Activated CD4-positive, alpha-beta T cell treated with anti-CD3 and anti-CD28 coated beads, Interleukin-2, amount 50 U/mL, for 24 hours (primary cell): Measurements from ENCODE around the gene MYO5A.
"Not testable (repeated sequence)": the region's sequence is repeated elsewhere in the genome, so short reads cannot be mapped to it uniquely, and the experiment has no call there.

Experiments
- DNase-seq, 2 donors: peaks; one replicate each; pipeline ENCODE4 v3.0.0-alpha.2; 2020; ENCODE audit warnings: low read depth in 1 of 2, low spot score in 1 of 2

MYO5A gene

DNA sequence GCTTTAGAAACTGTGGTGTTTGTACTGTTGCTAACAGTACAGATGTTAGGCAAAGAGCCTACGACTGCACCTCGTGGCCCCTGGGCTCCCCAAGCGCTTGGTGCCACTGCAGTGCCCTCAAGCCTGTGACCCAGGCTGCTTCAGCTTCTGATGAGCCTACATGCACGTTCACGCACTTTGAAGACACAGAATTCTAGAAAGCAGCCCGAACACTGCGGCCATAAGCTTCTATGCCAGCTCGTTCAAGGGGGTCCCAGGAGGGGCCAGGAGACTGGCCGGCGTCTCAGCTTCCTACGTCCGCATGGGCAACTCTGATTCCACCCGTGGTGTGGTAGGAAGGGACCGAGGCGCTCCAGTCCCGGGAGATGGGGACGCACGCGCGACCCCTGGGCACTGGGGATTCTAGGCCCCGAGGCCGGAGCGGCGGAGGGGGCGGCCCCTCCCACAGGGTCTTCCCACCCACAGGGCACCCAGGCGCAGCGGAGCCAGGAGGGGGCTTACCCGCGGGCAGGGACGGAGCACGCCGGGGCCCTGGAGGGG lies 233.7 kb downstream of the MYO5A start:
- no peak for DNase-seq

DNA sequence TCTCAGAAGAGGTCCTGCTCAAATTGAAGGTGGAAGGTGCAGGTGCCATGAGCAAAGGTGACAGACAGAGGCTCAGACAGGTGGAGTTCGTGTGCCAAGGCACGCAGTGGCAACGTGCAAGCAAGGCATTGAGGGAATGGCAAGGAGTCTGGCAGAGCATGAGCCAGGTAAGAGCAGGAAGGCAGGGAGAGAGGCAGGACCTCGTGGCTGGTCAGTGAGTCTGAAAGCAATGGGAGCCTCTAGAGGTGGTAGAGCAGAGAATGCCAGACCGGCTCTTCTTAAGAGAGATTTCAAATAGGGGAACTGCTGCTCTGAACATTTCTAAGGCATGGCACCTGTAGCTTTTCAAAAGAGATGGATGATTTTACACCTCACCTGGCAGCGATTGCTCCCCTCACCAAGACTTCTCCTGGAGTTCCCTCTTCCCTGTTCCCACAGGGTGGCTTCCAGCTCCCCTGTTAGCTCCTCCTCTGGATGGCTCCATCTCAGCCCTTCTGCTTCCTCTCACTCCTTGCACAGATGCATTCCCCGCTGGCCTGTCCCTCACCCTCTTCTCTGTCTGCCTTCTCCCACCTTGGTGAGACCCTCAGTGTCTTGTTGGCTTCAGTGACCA lies 235.8 kb downstream of the MYO5A start:
- DNase-seq, result no peak

DNA sequence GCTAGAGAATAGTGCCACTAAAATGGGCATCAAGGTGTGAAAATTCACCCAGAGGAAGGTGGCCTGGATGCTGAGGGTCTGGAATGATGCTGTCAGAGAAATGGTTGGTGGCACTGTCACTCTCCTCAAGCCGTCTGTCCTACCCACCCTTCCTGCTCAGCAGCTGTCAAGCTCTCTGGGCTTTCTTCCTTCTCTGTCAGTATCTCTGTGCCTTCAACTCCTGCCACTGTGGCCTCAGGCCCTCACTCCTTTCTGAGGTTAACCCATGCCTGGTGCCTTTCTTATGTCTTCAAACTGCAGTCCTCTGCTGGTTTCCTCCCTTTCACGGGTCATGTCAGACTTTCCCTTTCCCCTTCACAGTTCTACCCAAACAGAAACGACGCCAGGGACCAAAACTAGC lies 237.5 kb downstream of the MYO5A start:
- no peak for DNase-seq

DNA sequence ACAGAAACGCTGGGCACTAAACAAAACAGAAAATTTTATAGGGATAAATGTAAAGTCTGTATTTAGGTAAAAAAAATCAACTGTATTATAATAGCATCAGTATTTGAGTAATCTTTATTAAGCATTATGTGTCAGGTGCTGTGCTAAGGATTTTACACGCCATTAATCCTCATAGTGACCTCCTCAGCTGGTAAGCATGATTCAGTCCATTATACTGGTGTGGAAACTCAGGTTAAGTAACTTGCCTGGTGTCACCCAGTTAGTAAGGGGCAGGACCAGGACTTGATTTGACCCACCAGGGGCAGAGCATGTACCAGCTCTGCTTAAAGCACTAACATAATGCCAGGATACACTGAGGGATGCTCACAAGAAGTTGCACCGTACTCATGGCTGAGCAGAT lies 237.9 kb downstream of the MYO5A start:
- no peak for DNase-seq

DNA sequence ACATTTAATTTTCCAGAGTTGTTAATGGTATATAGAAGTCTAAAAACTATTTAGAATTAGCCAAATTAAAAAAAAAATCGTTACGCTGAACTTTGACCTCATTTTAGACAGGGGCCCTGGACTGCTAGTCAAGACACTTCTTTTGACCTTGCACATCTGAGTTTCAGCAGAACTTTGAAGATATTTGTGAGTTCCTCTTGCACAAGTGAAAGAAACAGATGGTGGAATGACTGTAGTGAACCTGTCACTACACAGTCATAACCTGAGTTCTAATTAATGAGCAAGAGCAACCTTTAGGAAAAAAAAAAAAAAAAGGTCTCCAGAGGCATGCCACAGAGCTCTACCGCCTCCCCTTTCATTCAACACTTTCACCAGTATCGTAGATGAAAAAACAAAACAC lies 238.4 kb downstream of the MYO5A start:
- DNase-seq, result no peak

DNA sequence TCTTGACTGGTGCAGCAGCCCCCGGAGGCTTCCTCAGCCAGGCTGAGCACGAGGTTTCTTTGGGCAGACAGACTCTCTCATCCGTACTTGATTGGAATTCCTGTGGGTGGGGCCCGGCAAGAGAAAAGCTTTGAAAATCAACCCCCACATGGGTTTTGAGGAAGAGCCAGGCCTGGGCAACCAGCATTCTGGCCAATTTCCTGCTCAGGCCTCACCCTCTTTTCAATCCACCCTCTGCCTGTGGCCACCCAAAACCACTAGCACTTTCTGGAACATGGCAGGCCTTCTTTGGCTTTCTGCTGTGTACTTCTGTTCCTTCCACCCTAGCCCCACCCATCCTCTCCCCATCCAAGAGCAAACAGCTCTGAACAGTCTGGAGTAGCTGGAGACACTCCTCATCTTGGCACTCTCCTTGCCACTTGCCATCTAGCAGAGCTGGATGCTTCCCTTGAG lies 239.0 kb downstream of the MYO5A start:
- DNase-seq, result no peak

DNA sequence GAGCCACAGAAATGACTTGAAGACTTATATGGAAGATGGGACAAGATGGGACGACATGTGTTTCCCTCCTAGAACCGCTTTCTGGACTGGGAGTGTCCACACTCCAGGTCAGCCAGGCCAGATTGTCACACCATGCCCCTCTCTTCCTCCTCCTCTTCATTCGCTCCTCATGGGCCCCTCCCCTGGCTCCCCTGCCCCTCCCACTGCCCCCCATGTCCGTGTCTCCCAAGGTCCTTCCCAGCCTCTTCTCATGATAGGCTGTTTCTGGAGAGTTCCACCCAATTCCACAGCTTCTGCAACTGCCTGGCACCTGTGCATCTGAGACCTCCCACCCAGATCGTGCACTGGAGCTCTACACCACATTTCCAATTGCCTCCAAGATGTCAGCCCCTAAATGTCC lies 239.7 kb downstream of the MYO5A start:
- DNase-seq, result no peak

DNA sequence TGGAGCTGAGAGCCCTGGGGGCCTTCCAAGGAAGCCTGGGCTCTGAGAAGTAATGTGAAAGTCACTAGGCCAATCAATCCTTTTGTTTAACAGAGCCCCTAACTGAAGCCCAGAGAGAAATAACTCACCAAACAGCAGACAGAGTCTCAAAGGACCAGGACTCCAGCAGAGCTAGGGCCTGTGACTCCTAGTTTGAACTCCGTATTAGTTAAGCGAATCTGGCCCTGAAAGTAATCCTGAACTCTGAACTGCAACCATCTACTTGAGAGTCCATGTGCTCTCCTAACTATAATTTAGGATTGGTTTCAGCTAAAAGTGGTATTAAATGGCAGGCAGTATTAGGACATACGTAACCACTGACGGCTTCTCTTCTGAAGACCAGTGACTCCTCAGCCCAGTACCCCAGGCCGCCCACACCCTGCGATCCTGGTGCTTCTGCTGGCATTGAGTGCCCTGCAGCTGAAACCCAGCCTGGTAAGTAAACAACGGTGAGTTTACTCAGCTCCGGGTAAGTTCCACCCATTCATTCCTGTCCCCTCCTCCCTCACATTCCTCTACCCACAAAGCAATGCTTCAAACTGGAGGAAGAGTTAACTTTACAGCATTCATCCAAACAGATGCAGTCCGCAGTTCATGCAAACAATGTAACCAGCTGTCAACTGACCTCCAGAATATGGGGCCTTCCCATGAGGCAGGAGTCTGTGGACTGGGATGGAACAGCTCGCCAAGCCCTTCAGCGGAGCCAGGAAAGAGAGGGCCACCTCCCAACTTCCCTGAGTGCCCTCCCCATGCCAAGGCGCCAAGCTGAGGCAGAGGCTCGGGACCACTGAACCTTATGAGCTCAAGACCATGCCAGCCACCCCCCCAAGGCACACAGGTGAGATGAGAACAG lies 240.4 kb downstream of the MYO5A start:
- DNase-seq, result no peak

DNA sequence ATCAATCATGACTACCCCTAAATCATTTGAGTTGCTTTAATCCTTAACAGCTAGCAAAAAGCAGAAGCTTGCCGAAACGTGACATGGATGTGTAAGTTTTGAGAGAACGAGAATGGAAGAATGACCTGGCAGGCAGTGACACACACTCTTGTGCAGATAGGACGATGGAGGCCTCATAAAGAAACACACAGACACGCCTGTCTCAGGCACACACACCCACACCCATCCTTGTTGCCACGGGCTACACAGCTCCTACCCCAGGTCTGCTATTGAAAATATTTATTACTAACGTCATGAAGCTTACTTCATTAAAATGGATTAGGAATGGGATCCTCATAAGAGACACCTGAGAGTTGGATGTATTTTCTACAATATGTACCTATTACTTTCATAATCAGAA lies 241.6 kb downstream of the MYO5A start:
- DNase-seq, result no peak

DNA sequence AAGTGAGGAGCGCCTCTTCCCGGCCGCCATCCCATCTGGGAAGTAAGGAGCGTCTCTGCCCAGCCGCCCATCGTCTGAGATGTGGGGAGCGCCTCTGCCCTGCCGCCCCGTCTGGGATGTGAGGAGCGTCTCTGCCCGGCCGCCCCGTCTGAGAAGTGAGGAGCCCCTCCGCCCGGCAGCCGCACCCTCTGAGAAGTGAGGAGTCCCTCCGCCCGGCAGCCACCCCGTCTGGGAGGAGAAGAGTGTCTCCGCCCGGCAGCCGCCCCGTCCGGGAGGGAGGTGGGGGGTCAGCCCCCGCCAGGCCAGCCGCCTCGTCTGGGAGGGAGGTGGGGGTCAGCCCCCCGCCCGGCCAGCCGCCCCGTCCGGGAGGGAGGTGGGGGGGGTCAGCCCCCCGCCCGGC lies 242.7 kb downstream of the MYO5A start:
- not testable (repeated sequence) for DNase-seq

DNA sequence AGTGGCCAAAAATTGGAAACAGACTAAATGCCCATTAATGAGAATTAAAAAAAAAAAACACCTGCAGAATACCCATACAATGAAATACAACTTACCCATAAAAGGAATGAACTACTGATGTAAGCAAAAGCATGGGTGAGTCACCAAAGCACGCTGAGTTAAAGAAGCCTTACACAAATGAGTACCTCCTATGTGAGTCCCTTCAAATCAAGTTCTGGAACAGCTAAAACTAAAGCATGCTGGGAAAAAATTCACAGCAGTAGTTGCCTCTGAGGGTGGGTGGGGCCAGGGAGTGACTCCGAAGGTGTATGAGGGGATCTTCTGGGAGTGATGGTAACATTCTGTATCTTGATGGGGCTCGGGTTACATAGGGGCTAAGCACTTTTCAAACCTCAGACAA lies 244.5 kb downstream of the MYO5A start:
- no peak for DNase-seq

DNA sequence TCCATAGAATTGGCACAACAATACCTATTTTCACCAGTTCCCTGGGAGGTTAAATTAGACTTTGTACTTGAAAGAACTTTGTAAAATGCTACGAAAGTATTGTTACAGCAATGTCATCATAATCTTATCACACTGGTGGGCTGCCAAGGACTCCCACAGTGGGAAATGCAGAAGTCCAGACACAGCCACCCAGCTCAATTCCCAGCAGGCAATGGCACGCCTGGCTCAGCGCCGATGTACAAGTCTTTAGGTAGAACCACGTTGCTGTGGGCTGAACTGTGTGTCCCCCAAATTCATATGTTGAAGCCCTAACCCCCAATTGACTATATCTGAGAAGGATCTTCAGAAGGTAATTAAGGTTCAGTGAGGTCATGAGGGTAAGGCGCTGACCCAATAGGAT lies 245.4 kb downstream of the MYO5A start:
- DNase-seq, result no peak

DNA sequence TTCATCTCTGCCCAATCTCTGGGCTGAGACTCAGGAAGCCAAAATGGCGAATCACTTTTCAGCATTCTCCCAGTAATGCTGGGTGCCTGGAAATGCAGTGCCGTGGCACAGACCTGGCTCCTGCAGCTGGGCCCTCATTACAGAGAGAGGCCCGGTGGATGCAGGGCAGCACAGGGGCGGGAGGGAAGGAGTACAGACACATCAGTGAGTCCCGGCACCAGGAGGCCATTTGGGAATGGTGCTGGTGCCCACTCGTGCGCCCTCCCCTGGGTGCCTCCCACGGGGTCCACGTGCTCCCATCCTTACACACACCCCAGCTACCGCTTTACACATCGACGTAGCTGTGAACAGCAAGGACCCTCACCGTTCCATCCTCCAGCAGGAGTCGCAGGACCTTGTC lies 246.3 kb downstream of the MYO5A start:
- no peak for DNase-seq

DNA sequence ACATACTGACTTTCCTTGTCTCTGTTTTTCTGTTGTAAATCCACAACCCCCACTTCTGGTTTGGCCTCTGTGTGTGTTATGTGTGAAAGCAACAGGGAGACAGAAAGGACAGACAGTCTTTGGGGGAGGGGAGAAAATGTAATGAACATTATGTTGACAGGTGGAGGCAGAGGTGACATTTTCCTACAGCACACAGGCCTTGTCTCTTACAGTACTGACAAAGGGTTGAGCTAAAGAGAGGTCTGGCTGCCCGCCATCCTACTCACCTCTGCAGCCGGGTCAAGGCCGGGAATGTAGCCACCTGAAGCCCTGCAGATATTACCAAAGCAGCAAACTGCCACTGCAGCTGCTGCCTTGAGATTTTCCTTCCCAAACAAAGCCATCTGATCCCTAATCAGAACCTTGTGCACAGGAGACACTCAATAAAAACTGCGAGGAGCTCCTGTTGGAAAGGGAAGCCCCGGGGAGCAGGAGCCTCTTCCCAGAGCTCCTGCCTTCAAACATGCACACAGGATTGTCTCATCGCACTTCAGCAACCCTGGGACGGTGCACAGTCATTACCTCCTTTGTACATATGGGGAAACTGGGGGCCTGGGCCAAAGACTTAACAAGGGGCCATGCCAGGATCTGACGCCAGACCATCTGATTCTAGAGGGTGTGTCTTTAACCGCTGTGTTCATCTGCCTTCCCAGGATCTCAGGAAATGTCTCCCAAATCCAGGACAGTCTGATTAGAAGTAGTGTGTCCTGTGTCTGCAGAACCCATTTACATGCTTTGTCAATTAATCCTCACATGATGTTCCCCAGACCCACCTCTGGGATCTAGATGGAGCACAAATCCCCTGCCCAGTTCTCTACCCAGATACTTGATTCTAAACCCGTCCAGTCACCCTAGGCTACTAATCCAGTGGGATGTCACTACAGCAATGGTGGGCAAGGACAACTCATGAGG lies 247.3 kb downstream of the MYO5A start:
- DNase-seq, result no peak

DNA sequence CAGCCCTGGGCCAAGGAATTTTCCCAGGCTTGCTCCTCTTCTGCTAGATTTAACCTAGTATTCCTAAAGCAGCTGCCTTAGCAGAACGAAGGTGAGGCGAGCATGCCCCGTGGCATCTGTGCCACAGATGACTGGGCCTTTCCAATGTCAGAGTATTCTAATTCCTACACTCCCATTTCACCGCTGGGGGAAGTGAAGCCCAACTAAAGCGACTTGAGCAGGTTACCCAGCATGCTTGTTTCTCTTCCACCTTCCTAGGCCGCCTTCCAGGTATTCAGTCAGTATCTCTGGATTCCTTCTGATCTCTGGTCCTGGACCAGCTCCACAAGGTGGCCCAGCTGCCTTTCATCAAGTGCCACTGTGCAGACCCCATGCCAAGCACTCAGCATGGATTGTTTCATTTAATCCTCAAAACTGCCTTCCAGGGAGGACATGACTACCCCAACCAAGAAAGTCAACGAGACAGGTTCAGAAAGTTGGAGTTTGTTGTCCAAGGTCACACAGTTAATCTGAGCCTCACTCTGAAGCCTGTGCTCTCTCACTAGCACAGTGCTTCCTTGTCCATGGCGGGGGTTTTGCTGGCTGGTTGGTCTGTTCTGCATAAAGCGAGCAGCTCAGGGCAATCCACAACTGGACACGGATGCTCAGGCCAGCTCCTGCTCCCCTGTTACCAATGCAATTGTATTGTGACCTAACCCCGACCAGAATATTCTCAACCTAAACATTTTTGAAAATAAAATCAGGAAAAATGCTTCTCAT lies 248.2 kb downstream of the MYO5A start:
- DNase-seq, result no peak

DNA sequence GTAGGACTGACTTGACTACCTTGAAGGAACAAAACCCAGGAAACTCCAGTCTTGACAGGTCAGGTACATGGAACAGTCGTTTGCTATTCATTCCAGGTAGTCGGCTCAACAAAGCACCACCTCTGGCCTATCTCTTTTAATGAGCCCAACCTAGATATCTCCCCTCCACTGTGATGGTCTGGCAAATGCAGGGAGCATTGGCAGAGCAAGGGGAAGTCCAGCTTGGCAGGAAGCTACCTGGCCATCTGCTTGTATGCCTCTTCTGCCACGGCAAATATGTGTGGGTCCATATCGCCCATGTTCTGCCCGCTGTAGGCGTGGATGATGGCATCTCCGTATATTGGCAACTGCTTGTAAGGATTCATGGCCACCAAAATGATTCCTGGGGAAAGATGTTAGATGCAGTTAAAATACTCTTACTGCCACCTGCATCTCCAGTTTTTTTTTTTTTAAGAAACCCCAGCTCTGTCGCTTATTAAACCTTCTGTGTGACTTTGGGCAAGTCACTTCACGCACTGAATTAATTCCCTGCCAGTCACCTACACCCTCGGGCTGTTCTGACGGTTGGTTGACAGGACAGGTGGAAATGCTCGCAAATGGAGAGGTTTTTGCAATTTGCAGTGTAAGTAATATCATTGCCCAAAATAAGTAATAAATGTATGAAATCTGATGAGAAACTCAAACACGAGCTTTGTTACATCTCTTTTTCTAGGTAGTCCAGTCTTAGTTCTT lies 249.9 kb downstream of the MYO5A start:
- DNase-seq, result no peak

DNA sequence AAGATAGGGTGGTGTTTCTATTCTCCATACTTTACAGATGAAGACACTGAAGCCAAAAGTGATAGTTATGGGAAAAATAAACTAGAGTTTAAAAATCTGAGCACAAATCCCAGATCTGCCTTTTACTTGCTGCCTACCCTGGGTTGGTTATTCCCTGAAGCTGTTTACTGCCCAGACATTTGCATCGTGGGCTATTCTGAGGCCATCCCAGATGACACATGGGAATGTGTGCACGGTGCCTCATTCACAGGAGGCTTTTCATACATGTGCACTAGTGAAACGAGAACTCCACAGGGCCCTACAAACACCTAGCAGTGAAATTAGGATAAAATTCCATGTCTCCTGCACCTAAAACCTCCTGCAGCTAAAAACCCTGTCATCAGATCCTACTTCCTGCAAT lies 250.5 kb downstream of the MYO5A start:
- DNase-seq, result no peak

DNA sequence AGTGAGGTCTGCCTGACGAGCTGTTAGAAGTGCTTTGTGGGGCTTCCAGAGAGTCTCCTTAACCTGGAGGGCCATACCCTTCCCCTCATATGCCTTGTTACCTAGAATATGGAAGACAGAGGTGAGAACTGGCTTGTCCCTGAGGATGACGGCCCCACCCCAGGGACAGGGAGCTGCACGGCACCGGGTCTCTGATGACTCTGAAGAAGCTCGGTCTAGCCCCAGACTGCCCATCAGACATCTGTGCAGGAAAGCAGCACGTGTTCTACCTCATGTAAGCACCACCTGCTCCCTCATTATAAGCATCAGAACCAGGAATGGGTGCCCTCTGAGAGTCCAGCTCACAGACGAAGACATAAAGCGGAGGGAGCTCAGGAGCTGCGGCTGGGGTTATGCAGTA lies 251.1 kb downstream of the MYO5A start:
- DNase-seq, result no peak

DNA sequence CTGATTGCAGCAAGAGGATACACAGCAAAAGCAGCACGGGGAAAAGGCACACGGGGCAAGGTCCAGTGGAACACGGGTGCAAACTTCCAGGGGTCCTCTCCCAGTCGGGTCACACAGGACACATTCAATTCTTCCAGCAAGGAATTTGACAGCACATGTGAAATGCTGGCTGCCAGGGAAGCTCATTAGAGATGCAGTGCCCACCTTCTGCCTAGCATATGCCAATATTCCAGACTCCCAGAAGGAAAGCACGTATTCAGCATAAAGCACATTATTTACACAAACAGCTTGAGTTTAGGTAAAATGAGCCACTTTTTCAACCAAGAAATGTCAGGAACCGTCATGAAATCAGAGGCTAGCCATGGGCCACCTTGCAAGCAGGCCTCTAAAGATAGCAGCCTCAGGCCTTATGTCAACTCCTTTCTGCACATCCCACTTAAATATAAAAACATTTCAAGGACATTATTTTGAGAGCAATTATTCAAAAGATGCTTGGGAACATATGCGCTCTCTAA lies 252.4 kb downstream of the MYO5A start:
- no peak for DNase-seq
